Stimulated activated CD4-positive, alpha-beta T cell treated with anti-CD3 and anti-CD28 coated beads, Interleukin-15, amount 100 ng/mL, for 48 hours (primary cell): Measurements from ENCODE around the gene PYGO1.
"Not testable (repeated sequence)": the region's sequence is repeated elsewhere in the genome, so short reads cannot be mapped to it uniquely, and the experiment has no call there.

Experiments
- DNase-seq, 2 donors: peaks; one replicate each; pipeline ENCODE4 v3.0.0-alpha.2; 2020; ENCODE audit warnings: low read depth in 2 of 2

The PYGO1 gene

GRCh38 chr15:55588070-55588814, at the start of gene PYGO1:
TSS of gene PYGO1 (minus strand) at chr15:55588345. CDS start at chr15:55587883, 462 bp downstream.
- no peak for DNase-seq

GRCh38 chr15:55637086-55637485, 48.9 kb upstream of the PYGO1 start:
- no peak for DNase-seq

GRCh38 chr15:55633731-55634130, 45.6 kb upstream of the PYGO1 start:
- no peak for DNase-seq

- no peak for DNase-seq
Measured at GRCh38 chr15:55632434-55632833, 44.3 kb upstream of the PYGO1 start.

- DNase-seq: no peak
Measured at GRCh38 chr15:55630858-55631257, 42.7 kb upstream of the PYGO1 start.

- no peak for DNase-seq
Measured at GRCh38 chr15:55628369-55628730, 40.2 kb upstream of the PYGO1 start.

- no peak for DNase-seq
Measured at GRCh38 chr15:55627730-55628368, 39.7 kb upstream of the PYGO1 start.

GRCh38 chr15:55619783-55620182, 31.6 kb upstream of the PYGO1 start:
- no peak for DNase-seq

- DNase-seq: no peak
Measured at GRCh38 chr15:55618387-55618786, 30.2 kb upstream of the PYGO1 start.

- DNase-seq: no peak
Measured at GRCh38 chr15:55615445-55615844, 27.3 kb upstream of the PYGO1 start.

GRCh38 chr15:55613727-55614126, 25.6 kb upstream of the PYGO1 start:
- DNase-seq: no peak

- no peak for DNase-seq
Measured at GRCh38 chr15:55606214-55606613, 18.1 kb upstream of the PYGO1 start.

- DNase-seq: no peak
Measured at GRCh38 chr15:55601374-55601773, 13.2 kb upstream of the PYGO1 start.

- DNase-seq: no peak
Measured at GRCh38 chr15:55599439-55599838, 11.3 kb upstream of the PYGO1 start.

GRCh38 chr15:55593019-55593418, 4.9 kb upstream of the PYGO1 start:
- not testable (repeated sequence) for DNase-seq

GRCh38 chr15:55590788-55591187, 2.6 kb upstream of the PYGO1 start:
- no peak for DNase-seq

GRCh38 chr15:55589287-55589686, 1.1 kb upstream of the PYGO1 start:
- DNase-seq: no peak

- DNase-seq: no peak
Measured at GRCh38 chr15:55588815-55589115, 620 bp upstream of the PYGO1 start.

- no peak for DNase-seq
Measured at GRCh38 chr15:55587321-55588069, 650 bp downstream of the PYGO1 start.

- no peak for DNase-seq
Measured at GRCh38 chr15:55586808-55587207, 1.3 kb downstream of the PYGO1 start.

GRCh38 chr15:55576943-55577342, 11.2 kb downstream of the PYGO1 start:
- no peak for DNase-seq

GRCh38 chr15:55574096-55574495, 14.0 kb downstream of the PYGO1 start:
- DNase-seq: no peak

- no peak for DNase-seq
Measured at GRCh38 chr15:55573224-55573623, 14.9 kb downstream of the PYGO1 start.
